Type B pancreatic cell (in vitro differentiated cells): Measurements from ENCODE around the gene TLR4. TPM values are rescaled to one million over a fixed set of nuclear protein-coding genes. Genes with fewer than 3 reads are reported as not detected.
A peak's percentile ranks its signal among the peaks of the same experiment; 100 is the strongest.

Experiments used
- DNase-seq: peaks from one replicate; pipeline ENCODE4 v3.0.0; 2021; ENCODE audit warnings: mixed read lengths; ENCODE audit not compliant: unreplicated experiment; ENCODE audit errors: extremely low spot score
- H3K27ac Mint-ChIP-seq: 2 replicates; pipeline ENCODE4 v1.8.0; 2021; ENCODE audit warnings: mild to moderate bottlenecking, mixed read lengths
- H3K27me3 Mint-ChIP-seq: 2 replicates; pipeline ENCODE4 v1.8.0; 2021; ENCODE audit warnings: mixed read lengths
- H3K36me3 Mint-ChIP-seq: 2 replicates; pipeline ENCODE4 v1.8.0; 2021; ENCODE audit warnings: mixed read lengths
- H3K4me1 Mint-ChIP-seq: one replicate; pipeline ENCODE4 v1.8.0; 2021; ENCODE audit warnings: mixed read lengths; ENCODE audit not compliant: unreplicated experiment
- H3K4me3 Mint-ChIP-seq: 2 replicates; pipeline ENCODE4 v1.8.0; 2021; ENCODE audit warnings: mild to moderate bottlenecking, mixed read lengths
- H3K9me3 Mint-ChIP-seq: 2 replicates; pipeline ENCODE4 v1.8.0; 2021; ENCODE audit warnings: mixed read lengths
- long read RNA-seq: library from polyadenylated mRNA; unstranded; transcript quantifications from one replicate; pipeline ENCODE4 v2.0.0, GENCODE V29; 2020
- total RNA-seq: library from RNA; stranded (reverse); gene quantifications from 2 replicates; pipeline ENCODE4 v1.2.1, GENCODE V29; 2021; ENCODE audit warnings: low replicate concordance
- TF ChIP-seq, protein P1 (sequence below): fragments of 200-600 bp; sonication (generic); conservative IDR thresholded peaks from 2 replicates; pipeline ENCODE4 v1.5.0; 2021; ENCODE audit warnings: antibody characterized with exemption, mild to moderate bottlenecking

Gene TLR4
- total RNA-seq = 2.7 and 2.9 TPM in 2 replicates
- long read RNA-seq, full-length matches to known transcripts = 4 of 6 reads
- long read RNA-seq, partial matches to known transcripts = 0 of 6 reads
- long read RNA-seq, other reads (novel, unspliced or antisense) = 2 of 6 reads

DNA sequence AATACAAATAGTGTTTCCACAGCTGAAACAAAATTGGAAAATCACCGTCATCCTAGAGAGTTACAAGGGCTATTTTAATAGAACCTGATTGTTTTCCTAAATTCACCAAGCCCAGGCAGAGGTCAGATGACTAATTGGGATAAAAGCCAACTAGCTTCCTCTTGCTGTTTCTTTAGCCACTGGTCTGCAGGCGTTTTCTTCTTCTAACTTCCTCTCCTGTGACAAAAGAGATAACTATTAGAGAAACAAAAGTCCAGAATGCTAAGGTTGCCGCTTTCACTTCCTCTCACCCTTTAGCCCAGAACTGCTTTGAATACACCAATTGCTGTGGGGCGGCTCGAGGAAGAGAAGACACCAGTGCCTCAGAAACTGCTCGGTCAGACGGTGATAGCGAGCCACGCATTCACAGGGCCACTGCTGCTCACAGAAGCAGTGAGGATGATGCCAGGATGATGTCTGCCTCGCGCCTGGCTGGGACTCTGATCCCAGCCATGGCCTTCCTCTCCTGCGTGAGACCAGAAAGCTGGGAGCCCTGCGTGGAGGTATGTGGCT lies at the start of gene TLR4:
Gene TLR4 (plus strand): TSS at position 380 of the 552 bp plus-strand sequence. CDS start 70 bp downstream, at position 450.
- H3K36me3 Mint-ChIP-seq = no peaks in the 10 kb centered on the region
- H3K27ac Mint-ChIP-seq = peak within 1 kb of the TSS; percentile 40
- TF ChIP-seq, protein P1, sequence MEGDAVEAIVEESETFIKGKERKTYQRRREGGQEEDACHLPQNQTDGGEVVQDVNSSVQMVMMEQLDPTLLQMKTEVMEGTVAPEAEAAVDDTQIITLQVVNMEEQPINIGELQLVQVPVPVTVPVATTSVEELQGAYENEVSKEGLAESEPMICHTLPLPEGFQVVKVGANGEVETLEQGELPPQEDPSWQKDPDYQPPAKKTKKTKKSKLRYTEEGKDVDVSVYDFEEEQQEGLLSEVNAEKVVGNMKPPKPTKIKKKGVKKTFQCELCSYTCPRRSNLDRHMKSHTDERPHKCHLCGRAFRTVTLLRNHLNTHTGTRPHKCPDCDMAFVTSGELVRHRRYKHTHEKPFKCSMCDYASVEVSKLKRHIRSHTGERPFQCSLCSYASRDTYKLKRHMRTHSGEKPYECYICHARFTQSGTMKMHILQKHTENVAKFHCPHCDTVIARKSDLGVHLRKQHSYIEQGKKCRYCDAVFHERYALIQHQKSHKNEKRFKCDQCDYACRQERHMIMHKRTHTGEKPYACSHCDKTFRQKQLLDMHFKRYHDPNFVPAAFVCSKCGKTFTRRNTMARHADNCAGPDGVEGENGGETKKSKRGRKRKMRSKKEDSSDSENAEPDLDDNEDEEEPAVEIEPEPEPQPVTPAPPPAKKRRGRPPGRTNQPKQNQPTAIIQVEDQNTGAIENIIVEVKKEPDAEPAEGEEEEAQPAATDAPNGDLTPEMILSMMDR = no peak
- peak within 1 kb of the TSS; percentile 44 for H3K4me3 Mint-ChIP-seq
- no peak for DNase-seq
- H3K9me3 Mint-ChIP-seq = no peaks in the 10 kb centered on the region
- H3K27me3 Mint-ChIP-seq = no peaks in the 10 kb centered on the region
- peaks cover 16% of the 10 kb centered on the region for H3K4me1 Mint-ChIP-seq

DNA sequence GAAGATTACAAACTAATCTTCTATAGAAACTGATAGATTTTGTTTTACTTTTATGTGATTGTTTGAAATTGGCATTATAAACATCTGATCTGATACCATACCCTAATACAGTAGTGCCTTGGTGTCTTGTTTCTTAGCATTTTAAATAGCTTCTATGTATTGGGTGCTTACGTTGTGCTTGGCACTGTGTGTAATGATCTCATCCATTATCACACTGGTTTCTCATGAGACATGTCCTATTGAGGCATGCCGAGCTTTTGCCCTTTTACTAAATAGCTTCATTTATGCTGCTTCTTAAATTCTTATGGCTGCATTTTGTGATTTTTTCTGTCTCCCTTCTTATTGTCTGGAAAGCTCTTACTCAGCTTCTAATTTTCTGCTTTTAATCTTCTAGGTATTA lies 48.2 kb upstream of the TLR4 start:
- no peaks in the 10 kb centered on the region for H3K36me3 Mint-ChIP-seq
- no peak for DNase-seq
- H3K4me3 Mint-ChIP-seq = no peak overlapping the region
- H3K27me3 Mint-ChIP-seq = peaks cover 7% of the 10 kb centered on the region
- H3K9me3 Mint-ChIP-seq = no peaks in the 10 kb centered on the region
- no peaks in the 10 kb centered on the region for H3K4me1 Mint-ChIP-seq
- no peak overlapping the region for H3K27ac Mint-ChIP-seq
- TF ChIP-seq, protein P1 = no peak

DNA sequence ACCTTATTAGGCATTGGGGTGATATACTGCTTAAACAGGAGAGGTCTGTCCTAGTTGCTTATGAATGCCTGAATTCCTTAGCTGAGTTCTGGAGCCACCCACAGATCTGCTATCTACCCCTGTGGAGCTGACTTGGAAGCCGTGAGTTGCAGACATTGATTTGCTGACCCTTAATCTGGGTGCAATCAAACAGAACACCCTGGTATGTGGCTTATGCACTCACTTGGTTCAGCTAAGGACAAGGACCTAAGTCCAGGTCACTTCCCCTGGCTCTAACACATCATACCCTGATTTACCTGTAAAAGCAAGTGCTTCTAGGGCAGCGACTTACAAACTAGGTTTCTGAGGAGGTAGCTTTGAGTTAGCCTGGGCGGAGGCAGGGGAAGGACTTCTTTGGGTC lies 41.6 kb upstream of the TLR4 start:
- Mint-ChIP-seq H3K27ac (no peak overlapping the region), H3K27me3 (no peaks in the 10 kb centered on the region), H3K36me3 (no peaks in the 10 kb centered on the region), H3K9me3 (no peaks in the 10 kb centered on the region), H3K4me3 (no peak overlapping the region), H3K4me1 (no peaks in the 10 kb centered on the region)
- no peak for DNase-seq
- TF ChIP-seq, protein P1 = no peak

DNA sequence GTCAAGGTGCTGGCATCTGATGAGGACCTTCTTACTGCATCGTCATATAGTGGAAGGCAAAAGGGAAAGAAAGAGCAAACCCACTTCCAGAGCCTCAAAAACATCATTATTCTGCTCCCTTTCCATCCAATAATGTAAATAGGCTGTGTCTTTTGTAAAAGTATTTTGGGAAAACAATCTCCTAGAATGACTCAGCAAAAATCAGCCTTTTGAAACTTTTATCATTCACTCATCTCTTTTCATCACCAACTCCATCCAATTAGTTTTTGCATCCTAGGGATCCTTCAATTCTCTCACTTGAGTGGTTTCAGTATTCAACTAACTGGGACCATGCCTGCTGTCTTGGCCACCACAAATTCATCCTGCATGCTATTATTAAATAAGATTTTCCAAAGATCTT lies 39.8 kb upstream of the TLR4 start:
- H3K36me3 Mint-ChIP-seq = no peaks in the 10 kb centered on the region
- no peak for DNase-seq
- no peaks in the 10 kb centered on the region for H3K9me3 Mint-ChIP-seq
- no peaks in the 10 kb centered on the region for H3K4me1 Mint-ChIP-seq
- H3K27ac Mint-ChIP-seq = no peak overlapping the region
- no peaks in the 10 kb centered on the region for H3K27me3 Mint-ChIP-seq
- no peak overlapping the region for H3K4me3 Mint-ChIP-seq
- TF ChIP-seq, protein P1 = no peak

DNA sequence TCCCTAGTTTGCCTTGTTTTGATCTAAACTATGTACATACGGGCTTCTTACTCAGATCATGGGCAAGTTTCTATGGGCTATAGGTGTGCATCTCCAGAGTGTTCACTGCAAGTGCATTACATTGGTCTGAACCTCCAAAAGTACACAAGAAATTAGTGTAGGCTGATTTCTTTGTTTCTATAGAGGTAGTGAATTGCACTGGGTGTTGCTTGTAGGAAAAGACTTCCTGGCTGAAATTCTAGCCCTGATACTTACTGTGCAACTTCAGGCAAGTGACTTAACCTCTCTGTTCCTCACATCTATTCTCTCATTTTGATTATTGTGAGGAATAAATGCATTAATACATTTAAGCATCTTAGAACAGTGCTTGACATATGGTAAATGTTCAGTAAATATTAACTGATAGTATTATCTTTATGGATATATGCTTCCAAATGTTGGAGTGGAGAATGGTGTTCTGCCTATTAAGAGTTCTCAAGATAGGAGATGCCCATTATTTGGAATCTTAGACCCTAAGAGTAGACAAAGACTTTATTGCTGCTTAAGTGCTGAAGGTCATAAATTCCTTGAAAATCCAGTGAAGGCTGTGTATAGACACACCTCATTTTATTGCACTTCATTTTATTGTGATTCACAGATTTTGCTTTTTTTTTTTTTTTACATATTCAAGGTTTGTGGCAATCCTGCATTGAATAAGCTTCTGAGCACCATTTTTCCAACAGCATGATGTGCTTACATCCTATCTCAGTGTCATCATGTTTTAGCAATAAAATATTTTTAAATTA lies 38.4 kb upstream of the TLR4 start:
- TF ChIP-seq, protein P1 = no peak
- Mint-ChIP-seq H3K27me3 (no peaks in the 10 kb centered on the region), H3K27ac (no peak overlapping the region), H3K36me3 (no peaks in the 10 kb centered on the region), H3K4me3 (no peak overlapping the region), H3K4me1 (no peaks in the 10 kb centered on the region), H3K9me3 (no peaks in the 10 kb centered on the region)
- DNase-seq = no peak
